K562 (cell line): ENCODE results near the gene GALNT5. TPM values are rescaled to one million over a fixed set of nuclear protein-coding genes. Genes with fewer than 3 reads are reported as not detected.

ENCODE experiments used
- DIDO1 ChIP-seq: fragments of 450-650 bp; IDR thresholded peaks from 2 replicates; pipeline ENCODE4 v1.6.1; 2016; ENCODE audit warnings: low read depth, missing biosample characterization, missing genetic modification characterization
- NBN ChIP-seq: fragments of 450-650 bp; IDR thresholded peaks from 2 replicates; pipeline ENCODE4 v1.6.1; 2016; ENCODE audit warnings: low read depth, mild to moderate bottlenecking
- NFIX ChIP-seq: fragments of 250-450 bp; sonication (Bioruptor Pico); IDR thresholded peaks from 2 replicates; pipeline ENCODE4 v1.4.0; 2020; ENCODE audit warnings: low read depth, mild to moderate bottlenecking, moderate library complexity
- NR3C1 ChIP-seq: sonication (generic); formaldehyde crosslinking; IDR thresholded peaks from 2 replicates; pipeline ENCODE4 v1.8.1; 2022; ENCODE audit warnings: missing genetic modification reagents
- PBX2 ChIP-seq, 2 experiments: IDR thresholded peaks in 1 of 2; conservative IDR thresholded peaks in 1 of 2; 2 replicates each; pipeline ENCODE4 v1.6.1; 2016; ENCODE audit warnings: low read depth in 2 of 2, mild to moderate bottlenecking in 1 of 2, missing compliant biosample characterization in 1 of 2, missing genetic modification characterization in 1 of 2, moderate library complexity in 1 of 2
- PHF20 ChIP-seq: fragments of 450-650 bp; IDR thresholded peaks from 2 replicates; pipeline ENCODE4 v1.6.1; 2018; ENCODE audit not compliant: partially characterized antibody
- PTRF ChIP-seq: fragments of 450-650 bp; IDR thresholded peaks from 2 replicates; pipeline ENCODE4 v1.6.1; 2016; ENCODE audit warnings: mild to moderate bottlenecking, missing genetic modification characterization, missing compliant biosample characterization
- PTTG1 ChIP-seq: fragments of 450-650 bp; IDR thresholded peaks from 2 replicates; pipeline ENCODE4 v1.6.1; 2016; ENCODE audit warnings: low read depth, mild to moderate bottlenecking, missing genetic modification characterization, missing compliant biosample characterization
- RBM17 ChIP-seq: fragments of 200-400 bp; formaldehyde crosslinking; IDR thresholded peaks from 2 replicates; pipeline ENCODE4 v1.6.1; 2017; ENCODE audit warnings: low read depth, mild to moderate bottlenecking, low read length, borderline replicate concordance
- SMAD4 ChIP-seq: fragments of 250-450 bp; sonication (Bioruptor Pico); conservative IDR thresholded peaks from 2 replicates; pipeline ENCODE4 v1.8.0; 2021; ENCODE audit warnings: inconsistent platforms, mild to moderate bottlenecking, moderate library complexity
- TEAD2 ChIP-seq: fragments of 450-650 bp; IDR thresholded peaks from 2 replicates; pipeline ENCODE4 v1.6.1; 2016; ENCODE audit warnings: missing genetic modification characterization, control low read depth, missing compliant biosample characterization
- ZNF134 ChIP-seq: fragments of 250-450 bp; sonication (Bioruptor Pico); conservative IDR thresholded peaks from 2 replicates; pipeline ENCODE4 v1.4.0; 2020
- ZNF224 ChIP-seq: sonication (generic); formaldehyde crosslinking; IDR thresholded peaks from 2 replicates; pipeline ENCODE4 v1.8.0; 2022; ENCODE audit warnings: mild to moderate bottlenecking, missing genetic modification reagents
- ZNF668 ChIP-seq: fragments of 250-450 bp; sonication (Bioruptor Pico); IDR thresholded peaks from 2 replicates; pipeline ENCODE4 v1.8.0; 2022; ENCODE audit warnings: mild to moderate bottlenecking, inconsistent platforms
- ZNF707 ChIP-seq: fragments of 250-450 bp; sonication (Bioruptor Pico); conservative IDR thresholded peaks from 2 replicates; pipeline ENCODE4 v1.8.0; 2022; ENCODE audit warnings: inconsistent platforms, mild to moderate bottlenecking, moderate library complexity
- polyA plus RNA-seq, 8 experiments: library from polyadenylated mRNA; depleted of rRNA in 4 of 8; stranded (reverse) in 5 of 8; unstranded in 3 of 8; fragments of >200 nt; fragmentation: Nextera tagmentation in 2 of 8; fragmentation: Illumina TruSeq in 1 of 8; extraction: Ambion mirVana in 2 of 8; extraction: Trizol in 1 of 8; gene quantifications; 2 replicates each; pipeline versions ENCODE4 v1.2.1 to v1.2.3, GENCODE V29; 2011 to 2014; ENCODE audit warnings: inconsistent platforms in 1 of 8, missing spikeins in 1 of 8
- total RNA-seq, 7 experiments: library from RNA; depleted of rRNA in 6 of 7; stranded (reverse); fragments of >200 nt in 6 of 7; fragmentation: Illumina TruSeq in 2 of 7; extraction: Trizol in 2 of 7; gene quantifications; 2 replicates each; pipeline versions ENCODE4 v1.2.1 to v1.2.3, GENCODE V29; 2011 to 2021; ENCODE audit warnings: low replicate concordance in 1 of 7
- TF ChIP-seq, protein P1 (sequence below): sonication (generic); formaldehyde crosslinking; IDR thresholded peaks from 2 replicates; pipeline ENCODE4 v1.8.0; 2023; ENCODE audit warnings: mild to moderate bottlenecking, missing genetic modification reagents
- TF ChIP-seq, protein P2 (sequence below): fragments of 250-450 bp; sonication (Bioruptor Pico); IDR thresholded peaks from 2 replicates; pipeline ENCODE4 v1.4.0; 2020; ENCODE audit warnings: mild to moderate bottlenecking, moderate library complexity
- TF ChIP-seq, protein P3 (sequence below), 2 experiments: fragments of 250-450 bp in 1 of 2; fragments of 450-650 bp in 1 of 2; sonication (Bioruptor Pico) in 1 of 2; IDR thresholded peaks; 2 replicates each; pipeline versions ENCODE4 v1.6.1 to v1.8.0; 2016 to 2021; ENCODE audit warnings: mild to moderate bottlenecking in 2 of 2, moderate library complexity in 2 of 2, missing compliant biosample characterization in 1 of 2, missing genetic modification characterization in 1 of 2
- TF ChIP-seq, protein P4 (sequence below): fragments of 250-450 bp; sonication (Bioruptor Pico); IDR thresholded peaks from 2 replicates; pipeline ENCODE4 v1.5.0; 2020; ENCODE audit warnings: mild to moderate bottlenecking

Gene GALNT5
- total and polyA plus RNA-seq, 9 of the 15 experiments (the other 6 are each of a cell fraction or from before 2014, with no cell fraction given) = 21.6 to 73.0 (median 54.7) TPM

GRCh38 chr2:157246765-157247407, 10.6 kb upstream of the GALNT5 start (continued):
- TF ChIP-seq ZNF668 (CRISPR knock-in tag) (peak; percentile 87), PHF20 (no peak), NBN (no peak), NR3C1 (no peak), DIDO1 (tag) (0 out of 2 replicates have a peak, but pooled peaks have one; percentile 41), ZNF707 (CRISPR knock-in tag) (peak; percentile 51; the same call in 1 of the 2 replicates), ZNF134 (0 out of 2 replicates have a peak, but pooled peaks have one; percentile 22), PTRF (tag) (peak; percentile 88), RBM17 (no peak), TEAD2 (tag) (peak; percentile 51), SMAD4 (CRISPR knock-in tag) (peak; percentile 94), NFIX (CRISPR knock-in tag) (0 out of 2 replicates have a peak, but pooled peaks have one; percentile 8), PTTG1 (tag) (peak; percentile 87), PBX2 (CRISPR knock-in tag; IDR thresholded peaks at IDR 0.05; ENCODE audit: low read depth) (no peak), PBX2 (tag; conservative IDR thresholded peaks at IDR 0.05; ENCODE audit: low read depth) (0 out of 2 replicates have a peak, but pooled peaks have one; percentile 17), ZNF224 (CRISPR knock-in tag) (no peak)
- TF ChIP-seq, protein P1, sequence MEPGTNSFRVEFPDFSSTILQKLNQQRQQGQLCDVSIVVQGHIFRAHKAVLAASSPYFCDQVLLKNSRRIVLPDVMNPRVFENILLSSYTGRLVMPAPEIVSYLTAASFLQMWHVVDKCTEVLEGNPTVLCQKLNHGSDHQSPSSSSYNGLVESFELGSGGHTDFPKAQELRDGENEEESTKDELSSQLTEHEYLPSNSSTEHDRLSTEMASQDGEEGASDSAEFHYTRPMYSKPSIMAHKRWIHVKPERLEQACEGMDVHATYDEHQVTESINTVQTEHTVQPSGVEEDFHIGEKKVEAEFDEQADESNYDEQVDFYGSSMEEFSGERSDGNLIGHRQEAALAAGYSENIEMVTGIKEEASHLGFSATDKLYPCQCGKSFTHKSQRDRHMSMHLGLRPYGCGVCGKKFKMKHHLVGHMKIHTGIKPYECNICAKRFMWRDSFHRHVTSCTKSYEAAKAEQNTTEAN (CRISPR knock-in tag) = no peak
- TF ChIP-seq, protein P2, sequence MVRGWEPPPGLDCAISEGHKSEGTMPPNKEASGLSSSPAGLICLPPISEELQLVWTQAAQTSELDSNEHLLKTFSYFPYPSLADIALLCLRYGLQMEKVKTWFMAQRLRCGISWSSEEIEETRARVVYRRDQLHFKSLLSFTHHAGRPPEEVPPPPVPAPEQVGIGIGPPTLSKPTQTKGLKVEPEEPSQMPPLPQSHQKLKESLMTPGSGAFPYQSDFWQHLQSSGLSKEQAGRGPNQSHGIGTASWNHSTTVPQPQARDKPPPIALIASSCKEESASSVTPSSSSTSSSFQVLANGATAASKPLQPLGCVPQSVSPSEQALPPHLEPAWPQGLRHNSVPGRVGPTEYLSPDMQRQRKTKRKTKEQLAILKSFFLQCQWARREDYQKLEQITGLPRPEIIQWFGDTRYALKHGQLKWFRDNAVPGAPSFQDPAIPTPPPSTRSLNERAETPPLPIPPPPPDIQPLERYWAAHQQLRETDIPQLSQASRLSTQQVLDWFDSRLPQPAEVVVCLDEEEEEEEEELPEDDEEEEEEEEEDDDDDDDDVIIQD (CRISPR knock-in tag) = peak; percentile 84; the same call in 1 of the 2 replicates
- TF ChIP-seq, protein P3, sequence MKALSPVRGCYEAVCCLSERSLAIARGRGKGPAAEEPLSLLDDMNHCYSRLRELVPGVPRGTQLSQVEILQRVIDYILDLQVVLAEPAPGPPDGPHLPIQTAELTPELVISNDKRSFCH (CRISPR knock-in tag; IDR thresholded peaks at IDR 0.05) = peak; percentile 67; the same call in 1 of the 2 replicates
- TF ChIP-seq, protein P3 (tag; IDR thresholded peaks at IDR 0.05) = peak; percentile 88
- TF ChIP-seq, protein P4, sequence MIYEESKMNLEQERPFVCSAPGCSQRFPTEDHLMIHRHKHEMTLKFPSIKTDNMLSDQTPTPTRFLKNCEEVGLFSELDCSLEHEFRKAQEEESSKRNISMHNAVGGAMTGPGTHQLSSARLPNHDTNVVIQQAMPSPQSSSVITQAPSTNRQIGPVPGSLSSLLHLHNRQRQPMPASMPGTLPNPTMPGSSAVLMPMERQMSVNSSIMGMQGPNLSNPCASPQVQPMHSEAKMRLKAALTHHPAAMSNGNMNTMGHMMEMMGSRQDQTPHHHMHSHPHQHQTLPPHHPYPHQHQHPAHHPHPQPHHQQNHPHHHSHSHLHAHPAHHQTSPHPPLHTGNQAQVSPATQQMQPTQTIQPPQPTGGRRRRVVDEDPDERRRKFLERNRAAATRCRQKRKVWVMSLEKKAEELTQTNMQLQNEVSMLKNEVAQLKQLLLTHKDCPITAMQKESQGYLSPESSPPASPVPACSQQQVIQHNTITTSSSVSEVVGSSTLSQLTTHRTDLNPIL (CRISPR knock-in tag) = no peak
